ENCODE measurements around the gene DNAJC16. TPM values are rescaled to one million over a fixed set of nuclear protein-coding genes. Genes with fewer than 3 reads are reported as not detected.

The DNAJC16 gene
- total RNA-seq, 1 experiment from 2014 or later, result 20.7 TPM

- H3T11ph ChIP-seq (ENCODE audit: low read length), result no peak overlapping the region
- no peak overlapping the region for H4K5ac ChIP-seq (ENCODE audit: insufficient read length, low read depth, low read length)
- H3K23ac ChIP-seq (ENCODE audit: insufficient read length, low read depth, low read length), result no peak overlapping the region
- no peaks in the 10 kb centered on the region for H3K23me2 ChIP-seq (ENCODE audit: insufficient read length, low read depth, low read length, poor library complexity, severe bottlenecking)
- no peak overlapping the region for H2BK120ac ChIP-seq (ENCODE audit: low read depth, low read length, poor library complexity, severe bottlenecking)
- H2AK5ac ChIP-seq (ENCODE audit: insufficient read length, low read length), result no peak overlapping the region
- H3K4me2 ChIP-seq (ENCODE audit: insufficient read depth, insufficient read length, low read length), result no peak overlapping the region
- Mint-ChIP-seq H3K4me1 (peaks cover 12 to 14% of the 10 kb centered on the region in 2 experiments), H3K36me3 (ENCODE audit: insufficient read depth in 1 of 3, low read depth in 3 of 3) (peaks cover 0 to 11% (median 8%) of the 10 kb centered on the region in 3 experiments; a peak in 5 of 7 replicates), H3K4me3 (no peak overlapping the region), H3K9me3 (no peaks in the 10 kb centered on the region), H3K27me3 (ENCODE audit: low read depth) (no peaks in the 10 kb centered on the region), H3K27ac (no peak overlapping the region)
- H3K27me3 ChIP-seq (ENCODE audit: insufficient read depth, low read length), result no peaks in the 10 kb centered on the region
- H3K79me1 ChIP-seq (ENCODE audit: insufficient read depth, low read depth, low read length, poor library complexity, severe bottlenecking), result no peaks in the 10 kb centered on the region
- no peaks in the 10 kb centered on the region for H4K20me1 ChIP-seq (ENCODE audit: control insufficient read depth, insufficient read depth, insufficient read length)
- H3K9me3 ChIP-seq (ENCODE audit: control insufficient read depth, low read depth, low read length), result no peaks in the 10 kb centered on the region
- H2BK20ac ChIP-seq (ENCODE audit: low read depth, low read length, poor library complexity, severe bottlenecking), result no peak overlapping the region
- H2BK5ac ChIP-seq (ENCODE audit: insufficient read length, low read length), result no peak overlapping the region
- no peak overlapping the region for H3K4ac ChIP-seq (ENCODE audit: low read depth, low read length)
- H3K18ac ChIP-seq (ENCODE audit: insufficient read length, low read depth, low read length), result no peak overlapping the region
- no peak overlapping the region for H2BK15ac ChIP-seq (ENCODE audit: low read depth, low read length)
- no peaks in the 10 kb centered on the region for H3K79me2 ChIP-seq (ENCODE audit: insufficient read depth, low read length)
- no peak overlapping the region for H4K91ac ChIP-seq (ENCODE audit: insufficient read length, low read depth, low read length)
- no peak overlapping the region for H2BK12ac ChIP-seq (ENCODE audit: insufficient read length, low read depth, low read length)
- no peak for TF ChIP-seq CTCF (conservative IDR thresholded peaks at IDR 0.05)
- H4K8ac ChIP-seq (replicated peaks; ENCODE audit: insufficient read length, low read depth, low read length), result no peak overlapping the region
- no peak overlapping the region for H2AFZ ChIP-seq (ENCODE audit: low read length)
- no peak overlapping the region for H3K27ac ChIP-seq (ENCODE audit: insufficient read length, low read depth, low read length)
- H3K14ac ChIP-seq (ENCODE audit: insufficient read depth, low read length), result no peak overlapping the region
- H3K9ac ChIP-seq (ENCODE audit: extremely low read depth, insufficient read length, low read length), result no peak overlapping the region
- no CpG with 5 or more reads among the region's 7 CpGs for WGBS (ENCODE audit: extremely low coverage, insufficient read length, low lambda C conversion rate)
- no peaks in the 10 kb centered on the region for H3K4me1 ChIP-seq (ENCODE audit: insufficient read depth, low read length)
- no peak overlapping the region for H3K56ac ChIP-seq (ENCODE audit: insufficient read length, low read depth, low read length)
- DNase-seq, result no peak
These were observed 49.0 kb downstream of the DNAJC16 start for GRCh38 chr1:15575549-15576150.

Measured in H9 (cell line).